GM23248 (cell line): ENCODE data around the gene APOOL. TPM values are rescaled to one million over a fixed set of nuclear protein-coding genes. Genes with fewer than 3 reads are reported as not detected.
"Not testable (repeated sequence)": the region's sequence is repeated elsewhere in the genome, so short reads cannot be mapped to it uniquely, and the experiment has no call there.

Experiments
- DNase-seq: peaks from one replicate; pipeline ENCODE4 v3.0.0-alpha.2; 2015
- H2AFZ ChIP-seq: fragments of 200-600 bp; sonication (generic); 2 replicates; pipeline ENCODE4 v1.6.1; 2016; ENCODE audit warnings: antibody characterized with exemption
- H3F3A ChIP-seq: fragments of 200-600 bp; sonication (generic); 2 replicates; pipeline ENCODE4 v1.6.1; 2016; ENCODE audit warnings: mild to moderate bottlenecking, antibody characterized with exemption, mixed run types; ENCODE audit not compliant: insufficient read depth
- H3K27ac ChIP-seq: fragments of 200-600 bp; sonication (generic); 2 replicates; pipeline ENCODE4 v1.5.1; 2016; ENCODE audit warnings: mild to moderate bottlenecking
- H3K27me3 ChIP-seq: fragments of 200-600 bp; sonication (generic); replicated peaks from 2 replicates; pipeline ENCODE4 v1.6.1; 2016; ENCODE audit warnings: mild to moderate bottlenecking; ENCODE audit not compliant: insufficient read depth
- H3K36me3 ChIP-seq: fragments of 200-600 bp; sonication (generic); 2 replicates; pipeline ENCODE4 v1.6.1; 2016; ENCODE audit warnings: low read depth, mild to moderate bottlenecking
- H3K4me1 ChIP-seq: fragments of 200-600 bp; sonication (generic); 2 replicates; pipeline ENCODE4 v1.6.1; 2016; ENCODE audit warnings: mild to moderate bottlenecking; ENCODE audit not compliant: insufficient read depth
- H3K4me2 ChIP-seq: fragments of 200-600 bp; sonication (generic); one replicate; pipeline ENCODE4 v1.6.1; 2016; ENCODE audit warnings: mild to moderate bottlenecking; ENCODE audit not compliant: unreplicated experiment
- H3K4me3 ChIP-seq: fragments of 200-600 bp; sonication (generic); 2 replicates; pipeline ENCODE4 v1.5.1; 2016; ENCODE audit warnings: mild to moderate bottlenecking
- H3K79me2 ChIP-seq: fragments of 200-600 bp; sonication (generic); 2 replicates; pipeline ENCODE4 v1.6.1; 2016; ENCODE audit warnings: mild to moderate bottlenecking; ENCODE audit not compliant: insufficient read depth
- H3K9ac ChIP-seq: fragments of 200-600 bp; sonication (generic); 2 replicates; pipeline ENCODE4 v1.6.1; 2016; ENCODE audit warnings: mild to moderate bottlenecking
- H3K9me2 ChIP-seq: fragments of 200-600 bp; sonication (generic); 2 replicates; pipeline ENCODE4 v1.6.1; 2016; ENCODE audit warnings: mixed run types, mild to moderate bottlenecking, moderate library complexity; ENCODE audit not compliant: insufficient read depth
- H3K9me3 ChIP-seq: fragments of 200-600 bp; sonication (generic); one replicate; pipeline ENCODE4 v1.6.1; 2017; ENCODE audit warnings: low read depth
- H4K20me1 ChIP-seq: fragments of 200-600 bp; sonication (generic); 2 replicates; pipeline ENCODE4 v1.6.0; 2016; ENCODE audit not compliant: insufficient read depth
- EZH2 ChIP-seq: fragments of 200-600 bp; sonication (generic); IDR thresholded peaks from 2 replicates; pipeline ENCODE4 v1.6.1; 2018; ENCODE audit warnings: antibody characterized with exemption, mild to moderate bottlenecking; ENCODE audit not compliant: insufficient read depth, poor library complexity, severe bottlenecking
- EZH2phosphoT487 ChIP-seq: fragments of 200-600 bp; sonication (generic); IDR thresholded peaks from 2 replicates; pipeline ENCODE4 v1.6.1; 2018; ENCODE audit warnings: antibody characterized with exemption, moderate library complexity, mild to moderate bottlenecking, low read depth; ENCODE audit not compliant: insufficient read depth
- WGBS, 2 experiments: methylation state at CpG; one replicate each; pipeline ENCODE4 v1.1.6; 2015 to 2017; ENCODE audit warnings: low lambda C conversion rate in 2 of 2, low coverage in 1 of 2; ENCODE audit errors: missing lambda C conversion rate in 2 of 2; 5-methylcytosine and 5-hydroxymethylcytosine counted together
- in situ Hi-C: fragments of 300-500 bp; cut with MboI; formaldehyde crosslinking; loops from 2 replicates; pipeline ENCODE4 v1.15.0; 2020
- polyA plus RNA-seq: library from polyadenylated mRNA; unstranded; fragments of >200 nt; fragmentation: Nextera tagmentation; extraction: Ambion mirVana; gene quantifications from 2 replicates; pipeline ENCODE4 v1.2.1, GENCODE V29; 2016
- total RNA-seq: library from RNA; depleted of rRNA; stranded (reverse); fragments of >200 nt; shearing (Covaris generic); gene quantifications from 2 replicates; pipeline ENCODE4 v1.2.3, GENCODE V29; 2014

Gene APOOL
- total and polyA plus RNA-seq, 2 experiments from 2014 or later = 5.8 to 11.3 TPM

DNA sequence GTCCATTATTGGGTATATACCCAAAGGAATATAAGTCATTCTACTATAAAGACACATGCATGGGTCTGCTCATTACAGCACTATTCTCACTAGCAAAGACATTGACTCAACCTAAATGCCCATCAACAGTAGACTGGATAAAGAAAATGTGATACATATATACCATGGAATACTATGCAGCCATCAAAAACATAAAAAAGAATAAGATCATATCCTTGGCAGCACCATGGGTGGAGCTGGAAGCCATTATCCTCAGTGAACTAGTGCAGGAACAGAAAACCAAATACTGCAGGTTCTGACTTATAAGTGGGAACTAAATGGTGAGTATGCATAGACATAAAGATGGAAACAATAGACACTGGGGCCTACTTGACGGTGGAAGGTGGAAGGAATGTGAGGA lies 2.3 kb upstream of the APOOL start:
- Histone ChIP-seq H3K27me3 (no peaks in the 10 kb centered on the region), H3K4me3 (no peak overlapping the region), H3K4me2 (no peak overlapping the region), H3K27ac (no peak overlapping the region), H3K79me2 (peaks cover 18% of the 10 kb centered on the region), H3K9me3 (no peaks in the 10 kb centered on the region), H4K20me1 (no peaks in the 10 kb centered on the region), H3F3A (no peaks in the 10 kb centered on the region), H2AFZ (no peak overlapping the region), H3K36me3 (no peaks in the 10 kb centered on the region), H3K9me2 (no peaks in the 10 kb centered on the region), H3K4me1 (no peaks in the 10 kb centered on the region), H3K9ac (no peak overlapping the region)
- in situ Hi-C loops = no loop called here
- WGBS, 2 experiments = 86 to 100% methylated on average over 1 of the region's 1 CpG
- TF ChIP-seq EZH2phosphoT487 = no peak
- no peak for TF ChIP-seq EZH2
- DNase-seq = no peak

- TF ChIP-seq EZH2 (no peak), EZH2phosphoT487 (no peak)
- peak overlapping the region; percentile 65 for H3K27ac ChIP-seq
- no peaks in the 10 kb centered on the region for H3K4me1 ChIP-seq
- H3K27me3 ChIP-seq = no peaks in the 10 kb centered on the region
- H3K9ac ChIP-seq = peak overlapping the region; percentile 89
- H2AFZ ChIP-seq = peak overlapping the region; percentile 97
- peaks cover 30% of the 10 kb centered on the region for H3K79me2 ChIP-seq
- H3F3A ChIP-seq = no peaks in the 10 kb centered on the region
- WGBS, 2 experiments = 8% methylated on average over 11 of the region's 11 CpGs
- in situ Hi-C loops = no loop called here
- H3K36me3 ChIP-seq = no peaks in the 10 kb centered on the region
- no peaks in the 10 kb centered on the region for H3K9me3 ChIP-seq
- H3K4me2 ChIP-seq = peak overlapping the region; percentile 74
- peak overlapping the region; percentile 93 for H3K4me3 ChIP-seq
- no peaks in the 10 kb centered on the region for H4K20me1 ChIP-seq
- H3K9me2 ChIP-seq = no peaks in the 10 kb centered on the region
- DNase-seq = peak; percentile 59
Observed at GRCh38 chrX:85004255-85004654, 578 bp downstream of the APOOL start.

DNA sequence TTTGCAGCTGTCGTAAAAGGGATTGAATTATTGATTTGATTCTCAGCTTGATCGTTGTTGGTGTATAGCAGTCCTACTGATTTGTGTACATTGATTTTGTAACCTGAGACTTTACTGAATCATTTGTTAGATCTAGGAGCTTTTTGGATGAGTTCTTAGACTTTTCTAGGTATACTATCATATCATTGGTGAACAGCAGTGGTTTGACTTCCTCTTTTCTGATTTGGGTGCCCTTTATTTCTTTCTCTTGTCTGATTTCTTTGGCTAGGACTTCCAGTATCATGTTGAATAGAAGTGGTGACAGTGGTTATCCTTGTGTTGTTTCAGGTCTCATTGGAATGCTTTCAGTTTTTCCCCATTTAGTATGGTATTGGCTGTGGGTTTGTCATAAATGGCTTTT lies 8.4 kb downstream of the APOOL start:
- 98 to 100% methylated on average over 2 of the region's 2 CpGs for WGBS, 2 experiments
- in situ Hi-C loops = no loop called here

GRCh38 chrX:85015351-85015750 lies 11.7 kb downstream of the APOOL start:
- H3K27ac ChIP-seq, H3K36me3 ChIP-seq, H2AFZ ChIP-seq, H3K4me3 ChIP-seq, H4K20me1 ChIP-seq, in situ Hi-C loops, H3K9me2 ChIP-seq, H3K9me3 ChIP-seq, H3K4me2 ChIP-seq, H3K9ac ChIP-seq, H3F3A ChIP-seq, H3K4me1 ChIP-seq, DNase-seq, H3K27me3 ChIP-seq: not testable (repeated sequence)
- H3K79me2 ChIP-seq = peaks cover 53% of the 10 kb centered on the region
- 92 to 97% methylated on average over 4 to 8 of the region's 8 CpGs for WGBS, 2 experiments

More for the DNA sequence above, 8.4 kb downstream of the APOOL start:
- Histone ChIP-seq H3K27ac (no peak overlapping the region), H3K9ac (no peak overlapping the region), H3K27me3 (no peaks in the 10 kb centered on the region), H4K20me1 (no peaks in the 10 kb centered on the region), H3K9me3 (no peaks in the 10 kb centered on the region), H3K9me2 (no peaks in the 10 kb centered on the region), H3F3A (no peaks in the 10 kb centered on the region), H3K4me1 (no peaks in the 10 kb centered on the region), H3K4me3 (no peak overlapping the region), H2AFZ (no peak overlapping the region), H3K4me2 (no peak overlapping the region), H3K79me2 (peaks cover 51% of the 10 kb centered on the region), H3K36me3 (no peaks in the 10 kb centered on the region)
- no peak for DNase-seq
- TF ChIP-seq EZH2phosphoT487 (no peak), EZH2 (no peak)

- WGBS, 2 experiments = 81 to 96% methylated on average over 2 of the region's 2 CpGs
Observed at GRCh38 chrX:85017721-85018120, 14.0 kb downstream of the APOOL start.

More at GRCh38 chrX:85017721-85018120, 14.0 kb downstream of the APOOL start:
- no peaks in the 10 kb centered on the region for H3K9me2 ChIP-seq
- no peak overlapping the region for H3K4me3 ChIP-seq
- DNase-seq = no peak
- no peak overlapping the region for H2AFZ ChIP-seq
- no peak for TF ChIP-seq EZH2
- no peak for TF ChIP-seq EZH2phosphoT487
- H3K4me1 ChIP-seq = no peaks in the 10 kb centered on the region
- no peak overlapping the region for H3K9ac ChIP-seq
- H3K27ac ChIP-seq = no peak overlapping the region
- no peaks in the 10 kb centered on the region for H3K27me3 ChIP-seq
- no peaks in the 10 kb centered on the region for H3F3A ChIP-seq
- H3K4me2 ChIP-seq = no peak overlapping the region
- no peaks in the 10 kb centered on the region for H3K9me3 ChIP-seq
- H3K79me2 ChIP-seq = peaks cover 48% of the 10 kb centered on the region
- no peaks in the 10 kb centered on the region for H3K36me3 ChIP-seq
- no peaks in the 10 kb centered on the region for H4K20me1 ChIP-seq
- in situ Hi-C loops = no loop called here
